Choroid plexus epithelial cell (primary cell): ENCODE results near the gene SCN9A.

Source experiments
- DNase-seq: peaks from one replicate; pipeline ENCODE4 v3.0.0-alpha.2; 2010; ENCODE audit warnings: low read depth
- H3K4me3 ChIP-seq: 2 replicates; pipeline ENCODE4 v1.5.1; 2011; ENCODE audit warnings: low read depth, mild to moderate bottlenecking, control low read depth, low read length, moderate library complexity
- TF ChIP-seq, protein P1 (sequence below): conservative IDR thresholded peaks from 2 replicates; pipeline ENCODE4 v1.5.1; 2011; ENCODE audit warnings: low read depth, mild to moderate bottlenecking, control low read depth, inconsistent platforms, low read length, moderate library complexity

The SCN9A gene

DNA sequence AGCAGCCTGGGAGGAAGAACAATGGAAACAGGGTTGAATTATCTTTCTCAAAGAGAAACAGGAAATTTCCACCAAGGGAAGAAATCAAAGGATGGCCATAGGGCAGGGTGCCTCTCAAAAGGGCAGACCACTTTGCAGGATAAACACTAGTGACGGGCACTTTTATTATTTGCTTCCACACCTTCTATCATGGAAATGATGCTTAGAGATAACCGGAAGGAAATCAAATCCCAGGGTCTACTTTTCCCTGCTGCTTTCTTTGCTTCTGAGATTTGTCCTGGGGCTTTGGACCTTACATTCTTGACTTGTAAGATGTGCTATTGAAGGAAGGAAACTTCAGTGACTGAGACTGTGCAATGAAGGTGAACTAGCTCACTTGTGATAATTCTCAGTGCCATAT, 1.1 kb upstream of the SCN9A start:
- DNase-seq = no peak
- TF ChIP-seq, protein P1, sequence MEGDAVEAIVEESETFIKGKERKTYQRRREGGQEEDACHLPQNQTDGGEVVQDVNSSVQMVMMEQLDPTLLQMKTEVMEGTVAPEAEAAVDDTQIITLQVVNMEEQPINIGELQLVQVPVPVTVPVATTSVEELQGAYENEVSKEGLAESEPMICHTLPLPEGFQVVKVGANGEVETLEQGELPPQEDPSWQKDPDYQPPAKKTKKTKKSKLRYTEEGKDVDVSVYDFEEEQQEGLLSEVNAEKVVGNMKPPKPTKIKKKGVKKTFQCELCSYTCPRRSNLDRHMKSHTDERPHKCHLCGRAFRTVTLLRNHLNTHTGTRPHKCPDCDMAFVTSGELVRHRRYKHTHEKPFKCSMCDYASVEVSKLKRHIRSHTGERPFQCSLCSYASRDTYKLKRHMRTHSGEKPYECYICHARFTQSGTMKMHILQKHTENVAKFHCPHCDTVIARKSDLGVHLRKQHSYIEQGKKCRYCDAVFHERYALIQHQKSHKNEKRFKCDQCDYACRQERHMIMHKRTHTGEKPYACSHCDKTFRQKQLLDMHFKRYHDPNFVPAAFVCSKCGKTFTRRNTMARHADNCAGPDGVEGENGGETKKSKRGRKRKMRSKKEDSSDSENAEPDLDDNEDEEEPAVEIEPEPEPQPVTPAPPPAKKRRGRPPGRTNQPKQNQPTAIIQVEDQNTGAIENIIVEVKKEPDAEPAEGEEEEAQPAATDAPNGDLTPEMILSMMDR = no peak
- peak overlapping the region; percentile 2 for H3K4me3 ChIP-seq

DNA sequence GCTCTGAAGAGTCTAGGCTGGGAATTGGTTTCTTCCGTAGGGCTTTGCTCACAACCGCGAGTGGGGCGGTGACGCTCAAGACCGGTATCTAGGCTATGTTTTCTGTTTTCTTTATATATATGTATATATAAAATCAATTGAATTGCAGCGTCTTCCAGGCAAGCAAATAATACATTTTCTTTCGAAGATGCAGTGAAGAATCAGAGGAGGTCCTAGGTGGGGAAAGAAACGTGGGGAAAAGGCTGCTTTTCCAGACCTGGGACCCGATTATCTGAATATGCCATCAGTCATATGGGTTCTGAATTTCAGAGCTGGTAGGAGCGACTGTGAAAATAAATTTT, 714 bp upstream of the SCN9A start:
- TF ChIP-seq, protein P1 = no peak
- peak overlapping the region; percentile 72 for H3K4me3 ChIP-seq
- no peak for DNase-seq

DNA sequence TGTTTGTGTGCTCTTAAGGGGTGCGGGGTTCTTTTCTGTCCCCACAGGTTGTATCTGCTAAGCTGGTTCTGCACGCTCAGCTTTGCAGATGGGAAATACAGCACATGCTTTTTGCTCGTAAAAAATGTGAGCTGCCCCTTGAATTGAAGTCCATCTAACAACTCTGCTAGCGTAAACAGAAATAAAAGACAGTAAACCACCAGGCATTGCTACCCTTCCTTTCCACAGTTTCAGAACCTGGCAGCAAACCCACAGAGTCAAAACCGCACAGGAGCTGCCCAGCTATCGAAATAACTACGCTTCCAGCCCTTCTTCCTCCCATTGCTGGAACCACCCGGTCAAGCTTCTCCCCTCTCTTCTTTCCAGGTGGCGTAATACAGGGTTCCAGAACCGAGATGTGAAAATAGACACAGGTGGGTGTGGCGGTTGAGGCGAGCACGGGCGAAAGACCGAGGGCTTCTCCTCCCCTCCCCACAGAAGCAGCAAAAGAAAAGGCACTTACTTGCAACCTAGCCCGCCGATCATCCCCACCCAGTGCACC, 479 bp downstream of the SCN9A start:
- peak overlapping the region; percentile 72 for H3K4me3 ChIP-seq
- DNase-seq = peak; percentile 29
- TF ChIP-seq, protein P1 = peak; percentile 9

DNA sequence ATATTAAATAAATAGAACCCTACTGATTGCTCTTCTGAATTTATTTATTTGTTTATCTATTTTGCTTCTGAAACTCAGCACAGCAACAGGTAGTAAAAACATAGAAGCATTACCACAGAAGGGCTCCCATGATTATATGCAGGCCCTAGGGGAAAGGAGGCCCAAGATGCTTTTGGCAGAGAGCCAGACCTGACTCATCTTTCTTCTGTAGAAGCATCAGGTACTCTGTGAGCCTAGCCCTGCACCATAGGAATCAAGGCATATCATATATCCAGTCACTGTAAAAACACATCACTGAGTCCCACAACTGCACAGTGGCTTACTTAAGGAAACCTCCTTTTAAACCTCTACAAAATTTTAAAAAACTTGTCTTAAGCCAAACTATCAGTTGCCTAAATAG, 1.8 kb downstream of the SCN9A start:
- no peak overlapping the region for H3K4me3 ChIP-seq
- DNase-seq = peak; percentile 92
- TF ChIP-seq, protein P1 = no peak

DNA sequence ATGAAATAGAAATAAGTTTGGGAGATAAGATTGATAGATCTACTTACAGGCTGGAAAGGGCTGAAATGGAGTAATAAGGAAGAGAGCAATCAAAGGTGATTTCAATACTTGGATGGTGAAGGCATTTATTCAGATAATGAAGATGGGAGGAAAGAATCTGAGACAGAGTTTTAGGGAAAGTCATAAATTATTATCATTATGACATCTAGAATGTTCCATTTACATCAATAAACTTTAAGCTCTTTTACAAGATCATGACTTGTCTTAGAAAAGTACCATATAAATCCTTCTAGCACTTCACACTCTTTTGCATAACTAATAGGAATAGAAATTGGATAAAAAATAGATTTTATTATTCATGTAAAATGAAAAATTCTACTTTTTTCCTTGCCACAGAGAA, 2.2 kb downstream of the SCN9A start:
- no peak overlapping the region for H3K4me3 ChIP-seq

DNA sequence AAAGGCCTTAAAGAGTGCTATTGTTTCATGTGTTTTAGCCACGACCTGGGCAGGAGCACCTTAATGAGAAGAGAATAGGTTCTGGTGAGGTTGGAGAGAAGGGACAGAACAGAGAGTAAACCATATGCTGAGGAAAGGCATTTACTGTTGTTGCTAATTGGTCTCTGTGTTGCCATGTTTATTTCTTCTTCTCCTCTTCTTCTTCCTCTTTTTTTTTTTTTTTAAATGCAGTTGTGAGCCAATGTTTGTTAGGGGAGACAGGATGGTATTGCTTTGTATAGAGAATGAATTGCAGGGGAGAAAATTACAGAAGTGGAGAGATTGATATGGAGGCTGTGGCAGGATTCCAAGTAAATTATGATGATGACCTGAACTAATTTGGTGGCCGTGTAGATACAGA, 2.6 kb downstream of the SCN9A start:
- no peak overlapping the region for H3K4me3 ChIP-seq
- TF ChIP-seq, protein P1 = no peak
- no peak for DNase-seq

More for the DNA sequence above, 2.2 kb downstream of the SCN9A start:
- TF ChIP-seq, protein P1 = no peak
- DNase-seq = no peak

DNA sequence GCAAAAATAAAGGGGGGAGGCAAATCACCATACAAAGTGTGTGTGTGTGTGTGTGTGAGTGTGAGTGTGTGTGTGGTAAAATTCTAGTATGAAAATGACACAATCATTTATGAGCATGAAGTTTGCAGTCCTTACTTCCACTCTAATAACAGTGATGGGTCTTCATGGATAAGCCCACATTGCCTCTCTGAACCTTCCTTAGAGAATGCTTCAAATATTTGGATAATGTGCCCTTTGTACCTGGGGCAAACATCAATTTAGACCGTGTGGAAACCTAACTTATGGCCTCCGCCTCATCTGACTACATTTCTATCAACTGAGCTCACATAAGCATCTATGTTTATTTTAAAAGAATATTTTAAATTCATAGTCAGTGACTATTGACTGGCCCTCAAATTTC, 3.7 kb downstream of the SCN9A start:
- peak; percentile 53 for DNase-seq
- H3K4me3 ChIP-seq = no peak overlapping the region
- TF ChIP-seq, protein P1 = no peak
